Rectal smooth muscle tissue (tissue), 1 donor: Measurements from ENCODE around the gene PLCG1.
A peak's percentile ranks its signal among the peaks of the same experiment; 100 is the strongest.
"Not testable (repeated sequence)": the region's sequence is repeated elsewhere in the genome, so short reads cannot be mapped to it uniquely, and the experiment has no call there.

ENCODE experiments used
- H3K27ac ChIP-seq: one replicate; pipeline ENCODE4 v1.7.0; 2013; ENCODE audit warnings: low read depth, low read length, inconsistent platforms
- H3K27me3 ChIP-seq: one replicate; pipeline ENCODE4 v1.7.0; 2013; ENCODE audit warnings: low read length; ENCODE audit not compliant: control insufficient read depth, insufficient read depth
- H3K36me3 ChIP-seq: one replicate; pipeline ENCODE4 v1.7.0; 2013; ENCODE audit warnings: low read length; ENCODE audit not compliant: control insufficient read depth, insufficient read depth
- H3K4me1 ChIP-seq: one replicate; pipeline ENCODE4 v1.7.0; 2013; ENCODE audit warnings: low read length; ENCODE audit not compliant: control insufficient read depth, insufficient read depth
- H3K4me3 ChIP-seq: one replicate; pipeline ENCODE4 v1.7.0; 2013; ENCODE audit warnings: low read length
- H3K9ac ChIP-seq: one replicate; pipeline ENCODE4 v1.7.0; 2013; ENCODE audit warnings: low read length

Gene PLCG1

GRCh38 chr20:41128317-41128716, 9.0 kb upstream of the PLCG1 start:
- not testable (repeated sequence) for H3K4me1 ChIP-seq, H3K4me3 ChIP-seq, H3K36me3 ChIP-seq, H3K27me3 ChIP-seq, H3K9ac ChIP-seq, H3K27ac ChIP-seq

- no peaks in the 10 kb centered on the region for H3K36me3 ChIP-seq
- no peaks in the 10 kb centered on the region for H3K27me3 ChIP-seq
- H3K27ac ChIP-seq = no peak overlapping the region
- no peak overlapping the region for H3K4me3 ChIP-seq
- no peak overlapping the region for H3K9ac ChIP-seq
- H3K4me1 ChIP-seq = no peaks in the 10 kb centered on the region
These were observed 5.6 kb upstream of the PLCG1 start for GRCh38 chr20:41131594-41132387.

GRCh38 chr20:41132388-41132775, 5.0 kb upstream of the PLCG1 start:
- not testable (repeated sequence) for H3K4me1 ChIP-seq, H3K27ac ChIP-seq, H3K36me3 ChIP-seq, H3K4me3 ChIP-seq, H3K27me3 ChIP-seq, H3K9ac ChIP-seq

GRCh38 chr20:41133709-41134361, 3.5 kb upstream of the PLCG1 start:
- Histone ChIP-seq H3K4me1 (no peaks in the 10 kb centered on the region), H3K4me3 (no peak overlapping the region), H3K9ac (no peak overlapping the region), H3K36me3 (no peaks in the 10 kb centered on the region), H3K27me3 (no peaks in the 10 kb centered on the region), H3K27ac (no peak overlapping the region)

GRCh38 chr20:41134362-41135186, 2.8 kb upstream of the PLCG1 start:
- Histone ChIP-seq H3K4me3 (no peak overlapping the region), H3K36me3 (no peaks in the 10 kb centered on the region), H3K9ac (peak overlapping the region; percentile 10), H3K27ac (no peak overlapping the region), H3K27me3 (no peaks in the 10 kb centered on the region), H3K4me1 (no peaks in the 10 kb centered on the region)

- Histone ChIP-seq H3K9ac (peak overlapping the region; percentile 10), H3K27ac (no peak overlapping the region), H3K27me3 (no peaks in the 10 kb centered on the region), H3K4me1 (no peaks in the 10 kb centered on the region), H3K36me3 (no peaks in the 10 kb centered on the region), H3K4me3 (no peak overlapping the region)
These were observed 2.0 kb upstream of the PLCG1 start for GRCh38 chr20:41135187-41135887.

- Histone ChIP-seq H3K4me3 (peak overlapping the region; percentile 86), H3K36me3 (no peaks in the 10 kb centered on the region), H3K9ac (no peak overlapping the region), H3K4me1 (no peaks in the 10 kb centered on the region), H3K27me3 (no peaks in the 10 kb centered on the region), H3K27ac (peak overlapping the region; percentile 90)
These were observed 1.3 kb upstream of the PLCG1 start for GRCh38 chr20:41135888-41136679.

GRCh38 chr20:41137614-41138474, 501 bp downstream of the PLCG1 start:
- H3K27me3 ChIP-seq = no peaks in the 10 kb centered on the region
- H3K4me3 ChIP-seq = peak overlapping the region; percentile 86
- H3K36me3 ChIP-seq = no peaks in the 10 kb centered on the region
- H3K9ac ChIP-seq = peak overlapping the region; percentile 42
- H3K4me1 ChIP-seq = no peaks in the 10 kb centered on the region
- H3K27ac ChIP-seq = peak overlapping the region; percentile 90

- no peaks in the 10 kb centered on the region for H3K4me1 ChIP-seq
- no peaks in the 10 kb centered on the region for H3K27me3 ChIP-seq
- H3K9ac ChIP-seq = peak overlapping the region; percentile 42
- peak overlapping the region; percentile 86 for H3K4me3 ChIP-seq
- no peaks in the 10 kb centered on the region for H3K36me3 ChIP-seq
- H3K27ac ChIP-seq = peak overlapping the region; percentile 90
These were observed 1.3 kb downstream of the PLCG1 start for GRCh38 chr20:41138475-41139226.

- Histone ChIP-seq H3K9ac (no peak overlapping the region), H3K27ac (no peak overlapping the region), H3K4me3 (peak overlapping the region; percentile 86), H3K4me1 (no peaks in the 10 kb centered on the region), H3K27me3 (no peaks in the 10 kb centered on the region), H3K36me3 (no peaks in the 10 kb centered on the region)
These were observed 2.1 kb downstream of the PLCG1 start for GRCh38 chr20:41139227-41140093.
